WI38 (cell line): ENCODE results near the gene SYTL3.

Source experiments
- H3K4me3 ChIP-seq: 2 replicates; pipeline ENCODE4 v1.5.1; 2011; ENCODE audit warnings: low read depth, mild to moderate bottlenecking, control low read depth, low read length
- TF ChIP-seq, protein P1 (sequence below): IDR thresholded peaks from 2 replicates; pipeline ENCODE4 v1.5.1; 2012; ENCODE audit warnings: low read depth, mild to moderate bottlenecking, control low read depth, low read length

Gene SYTL3

DNA sequence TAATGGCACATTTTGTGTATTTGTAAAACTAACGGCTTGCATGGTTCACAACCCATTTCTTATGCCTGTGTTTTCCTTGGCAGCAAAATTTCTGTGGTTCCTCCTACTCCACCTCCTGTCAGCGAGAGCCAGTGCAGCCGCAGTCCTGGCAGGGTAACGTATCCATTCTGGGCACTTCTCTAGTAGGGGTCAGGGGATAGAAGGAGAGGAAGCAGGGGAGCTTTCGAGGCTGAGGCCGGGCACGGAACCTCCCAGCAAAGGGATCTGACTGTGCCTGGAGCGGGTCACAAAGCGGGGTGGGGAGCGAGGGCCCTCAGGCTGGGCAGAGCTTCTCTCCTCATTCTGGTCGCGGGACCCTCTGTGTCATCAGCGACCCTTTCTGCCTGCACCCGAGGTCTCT lies 58.4 kb downstream of the SYTL3 start:
- TF ChIP-seq, protein P1, sequence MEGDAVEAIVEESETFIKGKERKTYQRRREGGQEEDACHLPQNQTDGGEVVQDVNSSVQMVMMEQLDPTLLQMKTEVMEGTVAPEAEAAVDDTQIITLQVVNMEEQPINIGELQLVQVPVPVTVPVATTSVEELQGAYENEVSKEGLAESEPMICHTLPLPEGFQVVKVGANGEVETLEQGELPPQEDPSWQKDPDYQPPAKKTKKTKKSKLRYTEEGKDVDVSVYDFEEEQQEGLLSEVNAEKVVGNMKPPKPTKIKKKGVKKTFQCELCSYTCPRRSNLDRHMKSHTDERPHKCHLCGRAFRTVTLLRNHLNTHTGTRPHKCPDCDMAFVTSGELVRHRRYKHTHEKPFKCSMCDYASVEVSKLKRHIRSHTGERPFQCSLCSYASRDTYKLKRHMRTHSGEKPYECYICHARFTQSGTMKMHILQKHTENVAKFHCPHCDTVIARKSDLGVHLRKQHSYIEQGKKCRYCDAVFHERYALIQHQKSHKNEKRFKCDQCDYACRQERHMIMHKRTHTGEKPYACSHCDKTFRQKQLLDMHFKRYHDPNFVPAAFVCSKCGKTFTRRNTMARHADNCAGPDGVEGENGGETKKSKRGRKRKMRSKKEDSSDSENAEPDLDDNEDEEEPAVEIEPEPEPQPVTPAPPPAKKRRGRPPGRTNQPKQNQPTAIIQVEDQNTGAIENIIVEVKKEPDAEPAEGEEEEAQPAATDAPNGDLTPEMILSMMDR: no peak
- H3K4me3 ChIP-seq: no peak overlapping the region

DNA sequence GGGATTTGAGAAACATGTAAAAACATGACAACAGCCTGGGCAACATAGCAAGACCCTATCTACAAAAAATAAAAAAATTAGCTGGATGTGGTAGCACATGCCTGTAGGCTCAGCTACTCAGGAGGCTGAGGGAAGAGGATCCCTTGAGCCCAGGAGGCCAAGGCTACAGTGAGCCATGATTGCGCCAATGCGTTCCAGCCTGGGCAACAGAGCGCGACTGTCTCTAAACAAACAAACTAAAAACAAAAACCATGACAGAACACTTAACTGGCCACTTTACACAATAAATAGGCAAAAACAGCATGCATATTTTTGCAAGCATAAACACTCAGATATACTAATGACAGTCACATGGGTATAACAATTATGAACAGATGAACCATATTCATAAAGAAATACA lies 60.0 kb downstream of the SYTL3 start:
- H3K4me3 ChIP-seq: no peak overlapping the region
- TF ChIP-seq, protein P1: no peak

DNA sequence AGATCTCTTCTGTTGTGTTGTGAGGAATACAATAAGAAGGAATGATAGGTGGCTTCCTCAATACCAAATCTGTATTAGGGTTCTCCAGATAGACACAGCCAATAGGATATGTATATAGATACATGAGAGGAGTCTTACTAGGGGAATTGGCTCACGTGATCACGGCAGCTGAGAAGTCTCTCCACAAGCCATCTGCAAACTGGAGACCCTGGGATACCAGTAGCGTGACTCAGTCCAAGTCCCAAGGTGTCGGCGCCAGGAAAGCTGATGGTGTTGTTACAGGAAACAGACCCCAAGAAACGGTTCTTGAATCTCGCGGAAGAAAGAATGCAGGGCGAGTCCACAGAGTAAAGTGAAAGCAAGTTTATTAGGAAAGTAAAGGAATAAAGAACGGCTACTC lies 61.4 kb downstream of the SYTL3 start:
- TF ChIP-seq, protein P1: no peak
- no peak overlapping the region for H3K4me3 ChIP-seq

DNA sequence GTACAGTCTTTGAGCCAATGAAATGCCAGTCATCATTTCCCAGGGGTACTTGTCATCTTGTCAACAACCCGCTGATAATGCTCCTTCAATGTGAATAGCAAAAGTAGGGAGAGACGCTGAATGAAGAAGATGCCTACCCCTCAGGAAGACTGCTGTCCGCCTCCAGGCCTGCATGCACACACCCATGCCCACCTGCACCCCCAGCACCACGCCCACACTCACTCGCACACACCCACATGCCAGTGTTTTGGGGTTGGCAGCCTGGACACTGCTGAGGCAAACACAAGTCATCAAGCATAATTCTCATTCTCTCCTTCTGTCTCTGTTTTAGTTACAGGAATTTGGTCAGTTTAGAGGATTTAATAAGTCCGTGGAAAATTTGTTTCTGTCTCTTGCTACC lies 63.6 kb downstream of the SYTL3 start:
- H3K4me3 ChIP-seq: no peak overlapping the region
- TF ChIP-seq, protein P1: no peak

DNA sequence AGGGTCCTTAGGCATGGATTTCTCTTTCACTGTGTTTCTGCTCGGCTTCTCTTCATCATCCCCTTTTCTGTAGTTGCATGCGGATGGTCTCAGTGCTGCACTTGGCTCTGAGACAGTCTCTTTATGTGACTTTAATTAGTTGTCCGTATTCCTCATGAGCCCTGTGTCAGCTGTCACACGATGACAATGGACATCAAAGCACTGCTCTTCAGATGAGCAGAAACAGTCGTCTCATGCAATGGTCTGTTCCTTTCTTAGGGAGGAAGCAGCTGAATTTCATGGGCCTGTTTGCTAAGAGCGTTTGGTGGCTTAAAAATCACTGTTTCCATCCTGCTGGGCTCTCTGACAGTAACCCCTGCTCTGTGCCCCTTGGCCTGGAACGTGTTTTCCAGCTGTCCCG lies 64.9 kb downstream of the SYTL3 start:
- TF ChIP-seq, protein P1: no peak
- no peak overlapping the region for H3K4me3 ChIP-seq

DNA sequence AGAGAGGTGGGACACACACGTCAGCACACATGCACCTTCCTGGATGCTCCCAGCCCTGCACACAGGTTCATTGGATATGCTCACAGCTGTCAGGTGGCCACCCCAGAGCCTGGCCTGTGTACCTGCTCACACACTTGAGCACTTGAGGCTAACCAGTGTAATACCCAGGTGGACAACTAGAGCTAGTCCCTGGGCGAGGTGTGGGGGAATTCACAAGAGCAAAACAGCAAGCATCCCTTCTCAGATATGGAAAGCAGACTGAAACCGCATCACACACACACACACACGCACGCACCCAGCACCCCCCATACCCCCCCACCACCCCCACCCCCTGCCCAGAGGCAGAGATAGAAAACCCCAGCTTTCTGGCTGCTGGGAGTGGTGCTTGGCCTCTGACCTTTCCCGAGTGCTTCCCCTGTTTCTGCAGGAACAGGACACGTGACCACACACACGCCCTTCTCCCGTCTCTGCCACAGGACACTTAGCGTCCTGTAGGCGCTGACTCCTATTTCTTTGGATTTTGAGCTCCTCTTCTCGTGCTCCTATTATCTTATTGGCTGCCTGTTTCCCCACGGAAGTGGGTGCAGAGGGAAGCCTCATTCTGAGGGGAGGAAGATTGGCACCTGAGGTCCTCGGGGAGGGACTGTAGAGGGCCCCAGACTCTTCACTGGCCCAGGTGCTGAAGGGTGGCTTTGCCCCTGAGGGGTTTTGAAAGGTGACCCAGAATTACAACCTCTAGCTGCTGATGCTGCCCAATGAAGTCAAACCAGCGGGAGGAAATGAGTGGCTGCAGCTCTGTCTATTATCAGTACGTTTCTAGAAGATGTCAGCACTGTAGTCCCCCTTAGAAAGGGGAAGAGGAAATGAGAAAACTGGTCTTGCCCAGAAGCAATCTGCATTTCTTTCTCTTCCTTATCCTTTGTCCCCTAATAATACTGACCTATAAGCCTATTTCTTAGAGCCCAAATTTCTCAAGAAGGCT lies 65.8 kb downstream of the SYTL3 start:
- TF ChIP-seq, protein P1: no peak
- H3K4me3 ChIP-seq: no peak overlapping the region

DNA sequence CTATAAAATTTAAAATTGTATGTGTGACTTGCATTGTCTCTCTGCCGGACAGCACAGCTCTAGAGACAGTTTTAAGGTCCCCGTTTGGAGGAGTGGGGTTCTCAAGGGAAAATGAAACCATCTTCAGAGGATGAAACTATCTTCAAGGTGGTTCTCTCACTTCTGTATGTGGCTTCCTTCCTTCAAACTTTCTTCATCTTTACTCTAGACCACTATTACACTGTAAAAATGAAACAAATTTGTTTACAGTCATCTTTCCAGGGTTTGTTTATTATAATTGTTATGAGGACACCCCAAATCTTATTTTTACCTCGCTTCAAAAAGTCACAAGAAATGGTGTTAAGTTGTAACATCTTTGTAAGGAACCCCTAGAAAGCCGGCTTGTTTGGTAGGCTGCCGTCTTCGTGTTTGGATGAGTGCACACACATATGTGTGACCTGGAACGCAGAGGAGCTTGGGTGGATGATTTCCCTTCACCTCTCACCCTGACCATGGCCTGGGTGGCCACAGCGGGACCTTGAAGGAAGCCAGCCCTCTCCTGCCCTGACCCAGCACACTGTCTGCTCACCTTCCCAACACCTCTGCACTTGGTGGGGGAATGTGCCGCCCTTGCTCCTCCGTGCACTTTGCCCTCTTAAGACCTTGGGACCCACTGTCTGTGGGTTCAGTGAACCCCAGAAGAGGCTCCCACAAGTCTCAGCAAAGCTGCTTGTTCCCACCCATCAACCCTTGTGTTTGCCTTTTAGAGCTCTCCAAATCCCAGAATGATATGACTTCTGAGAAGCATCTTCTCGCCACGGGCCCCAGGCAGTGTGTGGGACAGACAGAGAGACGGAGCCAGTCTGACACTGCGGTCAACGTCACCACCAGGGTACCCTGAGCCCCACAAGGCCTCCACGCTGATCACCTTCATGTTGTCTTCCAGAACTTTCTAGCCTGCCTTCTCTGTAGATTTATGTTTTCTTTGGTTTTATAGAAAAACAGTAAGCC lies 67.8 kb downstream of the SYTL3 start:
- TF ChIP-seq, protein P1: no peak
- no peak overlapping the region for H3K4me3 ChIP-seq
